ENCODE data around the gene RBM10.

RBM10 gene

DNA sequence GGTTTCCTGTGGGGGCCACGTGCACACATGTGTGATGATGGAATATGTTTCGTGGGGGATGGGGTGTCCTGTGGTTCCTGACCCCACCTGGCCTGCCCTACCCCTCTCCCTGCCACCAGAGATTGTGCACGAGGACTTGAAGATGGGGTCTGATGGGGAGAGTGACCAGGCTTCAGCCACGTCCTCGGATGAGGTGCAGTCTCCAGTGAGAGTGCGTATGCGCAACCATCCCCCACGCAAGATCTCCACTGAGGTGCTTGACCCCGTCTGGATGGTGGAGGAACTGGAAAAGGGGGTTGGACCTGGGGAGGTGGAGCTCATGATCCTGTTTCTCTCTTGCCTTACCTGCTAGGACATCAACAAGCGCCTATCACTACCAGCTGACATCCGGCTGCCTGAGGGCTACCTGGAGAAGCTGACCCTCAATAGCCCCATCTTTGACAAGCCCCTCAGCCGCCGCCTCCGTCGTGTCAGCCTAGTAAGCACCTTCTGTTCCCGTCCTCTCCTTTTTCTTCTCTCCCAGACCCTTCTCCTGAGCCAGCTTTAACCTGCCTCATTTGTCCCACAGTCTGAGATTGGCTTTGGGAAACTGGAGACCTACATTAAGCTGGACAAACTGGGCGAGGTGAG is 79.4 kb downstream of the RBM10 start:
- Histone ChIP-seq H3K4me2 (ENCODE audit: low read length) (no peak overlapping the region), H3K79me2 (peaks cover 7% of the 10 kb centered on the region), H3K9ac (no peak overlapping the region), H3K9me3 (ENCODE audit: control insufficient read depth, low read length) (no peaks in the 10 kb centered on the region), H3K27ac (no peak overlapping the region), H3K4me1 (peaks cover 9% of the 10 kb centered on the region), H3K4me3 (ENCODE audit: low read depth, low read length) (no peak overlapping the region), H2AFZ (no peak overlapping the region), H3K27me3 (ENCODE audit: control insufficient read depth, insufficient read depth, low read length) (no peaks in the 10 kb centered on the region), H3K36me3 (ENCODE audit: control insufficient read depth, insufficient read depth, low read length) (no peaks in the 10 kb centered on the region)
- TF ChIP-seq, protein P1, sequence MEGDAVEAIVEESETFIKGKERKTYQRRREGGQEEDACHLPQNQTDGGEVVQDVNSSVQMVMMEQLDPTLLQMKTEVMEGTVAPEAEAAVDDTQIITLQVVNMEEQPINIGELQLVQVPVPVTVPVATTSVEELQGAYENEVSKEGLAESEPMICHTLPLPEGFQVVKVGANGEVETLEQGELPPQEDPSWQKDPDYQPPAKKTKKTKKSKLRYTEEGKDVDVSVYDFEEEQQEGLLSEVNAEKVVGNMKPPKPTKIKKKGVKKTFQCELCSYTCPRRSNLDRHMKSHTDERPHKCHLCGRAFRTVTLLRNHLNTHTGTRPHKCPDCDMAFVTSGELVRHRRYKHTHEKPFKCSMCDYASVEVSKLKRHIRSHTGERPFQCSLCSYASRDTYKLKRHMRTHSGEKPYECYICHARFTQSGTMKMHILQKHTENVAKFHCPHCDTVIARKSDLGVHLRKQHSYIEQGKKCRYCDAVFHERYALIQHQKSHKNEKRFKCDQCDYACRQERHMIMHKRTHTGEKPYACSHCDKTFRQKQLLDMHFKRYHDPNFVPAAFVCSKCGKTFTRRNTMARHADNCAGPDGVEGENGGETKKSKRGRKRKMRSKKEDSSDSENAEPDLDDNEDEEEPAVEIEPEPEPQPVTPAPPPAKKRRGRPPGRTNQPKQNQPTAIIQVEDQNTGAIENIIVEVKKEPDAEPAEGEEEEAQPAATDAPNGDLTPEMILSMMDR (IDR thresholded peaks at IDR 0.05), result no peak

DNA sequence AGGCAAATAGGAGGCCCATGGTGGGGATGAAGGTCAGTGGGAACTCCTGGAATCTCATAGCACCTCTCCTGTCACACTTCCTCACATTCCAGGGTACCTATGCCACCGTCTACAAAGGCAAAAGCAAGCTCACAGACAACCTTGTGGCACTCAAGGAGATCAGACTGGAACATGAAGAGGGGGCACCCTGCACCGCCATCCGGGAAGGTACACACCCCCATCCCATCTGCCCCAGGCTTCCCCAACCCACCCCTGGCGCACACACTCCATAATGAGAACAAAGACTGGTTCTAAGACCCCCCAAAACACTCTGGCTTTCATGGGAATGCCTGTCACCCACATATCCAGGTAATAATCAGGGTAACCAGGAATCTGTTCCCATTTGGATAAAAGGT is 79.9 kb downstream of the RBM10 start:
- Histone ChIP-seq H3K4me1 (peaks cover 8% of the 10 kb centered on the region), H2AFZ (no peak overlapping the region), H3K4me2 (ENCODE audit: low read length) (no peak overlapping the region), H3K79me2 (peaks cover 2% of the 10 kb centered on the region), H3K36me3 (ENCODE audit: control insufficient read depth, insufficient read depth, low read length) (no peaks in the 10 kb centered on the region), H3K27ac (no peak overlapping the region), H3K9me3 (ENCODE audit: control insufficient read depth, low read length) (no peaks in the 10 kb centered on the region), H3K9ac (no peak overlapping the region), H3K4me3 (ENCODE audit: low read depth, low read length) (no peak overlapping the region), H3K27me3 (ENCODE audit: control insufficient read depth, insufficient read depth, low read length) (no peaks in the 10 kb centered on the region)
- TF ChIP-seq, protein P1 (IDR thresholded peaks at IDR 0.05), result no peak

DNA sequence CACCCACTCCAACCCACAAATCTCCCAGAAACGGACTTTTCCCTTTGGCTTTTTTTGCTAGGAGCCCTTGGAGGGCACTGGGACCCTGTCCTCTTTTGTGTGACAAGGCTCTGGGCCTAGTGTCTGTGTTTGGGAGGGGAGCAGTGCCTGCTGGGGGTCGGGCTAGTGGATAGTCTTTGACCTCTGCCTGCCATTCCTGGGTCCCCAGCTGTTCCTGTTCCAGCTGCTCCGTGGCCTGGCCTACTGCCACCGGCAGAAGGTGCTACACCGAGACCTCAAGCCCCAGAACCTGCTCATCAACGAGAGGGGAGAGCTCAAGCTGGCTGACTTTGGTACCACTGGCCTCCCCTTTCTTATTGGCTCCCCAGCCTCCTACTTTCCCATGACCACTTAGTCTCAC is 81.0 kb downstream of the RBM10 start:
- Histone ChIP-seq H3K4me1 (no peaks in the 10 kb centered on the region), H3K9me3 (ENCODE audit: control insufficient read depth, low read length) (no peaks in the 10 kb centered on the region), H2AFZ (no peak overlapping the region), H3K4me3 (ENCODE audit: low read depth, low read length) (no peak overlapping the region), H3K79me2 (no peaks in the 10 kb centered on the region), H3K27me3 (ENCODE audit: control insufficient read depth, insufficient read depth, low read length) (no peaks in the 10 kb centered on the region), H3K9ac (no peak overlapping the region), H3K27ac (no peak overlapping the region), H3K36me3 (ENCODE audit: control insufficient read depth, insufficient read depth, low read length) (no peaks in the 10 kb centered on the region), H3K4me2 (ENCODE audit: low read length) (no peak overlapping the region)
- TF ChIP-seq, protein P1 (IDR thresholded peaks at IDR 0.05), result no peak

DNA sequence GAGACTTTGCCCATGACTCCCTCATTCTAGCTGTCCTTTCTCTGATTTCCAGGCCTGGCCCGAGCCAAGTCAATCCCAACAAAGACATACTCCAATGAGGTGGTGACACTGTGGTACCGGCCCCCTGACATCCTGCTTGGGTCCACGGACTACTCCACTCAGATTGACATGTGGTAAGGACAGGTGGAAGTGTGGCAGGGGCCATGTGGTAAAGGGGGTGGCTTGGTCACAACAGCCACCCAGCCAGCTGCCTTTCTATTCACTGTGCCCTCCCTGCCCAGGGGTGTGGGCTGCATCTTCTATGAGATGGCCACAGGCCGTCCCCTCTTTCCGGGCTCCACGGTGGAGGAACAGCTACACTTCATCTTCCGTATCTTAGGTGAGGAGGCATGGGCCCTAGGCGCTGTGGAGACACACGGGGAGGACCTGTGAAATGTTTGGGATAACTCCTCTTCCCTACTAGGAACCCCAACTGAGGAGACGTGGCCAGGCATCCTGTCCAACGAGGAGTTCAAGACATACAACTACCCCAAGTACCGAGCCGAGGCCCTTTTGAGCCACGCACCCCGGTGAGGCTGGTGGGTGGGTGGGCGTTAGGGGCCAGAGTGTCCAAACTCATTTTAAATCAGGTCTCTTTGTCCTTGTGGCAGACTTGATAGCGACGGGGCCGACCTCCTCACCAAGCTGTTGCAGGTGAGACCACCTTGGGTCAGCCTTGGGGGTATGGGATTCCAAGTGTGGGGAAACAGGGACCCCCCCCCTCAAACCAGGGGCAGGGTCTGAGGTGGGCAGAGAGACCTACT is 81.7 kb downstream of the RBM10 start:
- TF ChIP-seq, protein P1 (IDR thresholded peaks at IDR 0.05), result no peak
- no peak overlapping the region for H3K9ac ChIP-seq
- no peak overlapping the region for H3K4me2 ChIP-seq (ENCODE audit: low read length)
- no peak overlapping the region for H3K4me3 ChIP-seq (ENCODE audit: low read depth, low read length)
- H3K9me3 ChIP-seq (ENCODE audit: control insufficient read depth, low read length), result no peaks in the 10 kb centered on the region
- no peaks in the 10 kb centered on the region for H3K36me3 ChIP-seq (ENCODE audit: control insufficient read depth, insufficient read depth, low read length)
- no peak overlapping the region for H2AFZ ChIP-seq
- H3K79me2 ChIP-seq, result no peaks in the 10 kb centered on the region
- H3K4me1 ChIP-seq, result no peaks in the 10 kb centered on the region
- H3K27me3 ChIP-seq (ENCODE audit: control insufficient read depth, insufficient read depth, low read length), result no peaks in the 10 kb centered on the region
- no peak overlapping the region for H3K27ac ChIP-seq

DNA sequence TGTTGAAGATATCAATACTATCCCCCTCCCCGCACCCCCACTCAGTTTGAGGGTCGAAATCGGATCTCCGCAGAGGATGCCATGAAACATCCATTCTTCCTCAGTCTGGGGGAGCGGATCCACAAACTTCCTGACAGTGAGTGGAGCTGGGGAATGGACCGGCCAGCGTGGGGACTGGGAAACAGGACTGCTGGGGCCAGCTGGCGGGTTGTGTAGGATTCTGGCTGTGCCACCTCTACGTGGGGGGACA is 82.2 kb downstream of the RBM10 start:
- no peaks in the 10 kb centered on the region for H3K36me3 ChIP-seq (ENCODE audit: control insufficient read depth, insufficient read depth, low read length)
- H3K79me2 ChIP-seq, result peaks cover 1% of the 10 kb centered on the region
- TF ChIP-seq, protein P1 (IDR thresholded peaks at IDR 0.05), result no peak
- no peaks in the 10 kb centered on the region for H3K9me3 ChIP-seq (ENCODE audit: control insufficient read depth, low read length)
- H3K4me1 ChIP-seq, result peaks cover 2% of the 10 kb centered on the region
- H3K4me2 ChIP-seq (ENCODE audit: low read length), result no peak overlapping the region
- no peak overlapping the region for H3K4me3 ChIP-seq (ENCODE audit: low read depth, low read length)
- no peak overlapping the region for H3K27ac ChIP-seq
- H3K27me3 ChIP-seq (ENCODE audit: control insufficient read depth, insufficient read depth, low read length), result no peaks in the 10 kb centered on the region
- H3K9ac ChIP-seq, result no peak overlapping the region
- no peak overlapping the region for H2AFZ ChIP-seq

Data from parathyroid adenoma (tissue), 2 donors.